IMR-90 (cell line): ENCODE results near the gene GJE1. TPM values are rescaled to one million over a fixed set of nuclear protein-coding genes. Genes with fewer than 3 reads are reported as not detected.

Experiments used
- ATAC-seq: fragments of 200-7000 bp; cut with Tn5 transposase; 2 replicates; pipeline ENCODE4 v1.9.1; 2020; ENCODE audit warnings: low read depth, mild to moderate bottlenecking, moderate library complexity
- BruUV-seq: library from RNA; stranded (reverse); fragments of 400-500 nt; replicated peaks from 2 replicates; lab custom pipeline; 2021; lab: Mats Ljungman, UMichigan
- CTCF ChIA-PET: fragments of 300-600 bp; formaldehyde crosslinking; extraction: SDS; loops from one replicate; lab custom pipeline; 2021; ENCODE audit warnings: antibody characterized with exemption; lab: Yijun Ruan, JAX
- POLR2A ChIA-PET: fragments of 300-600 bp; sonication (Branson Sonifier 250); formaldehyde crosslinking; loops from one replicate; lab custom pipeline; 2022; ENCODE audit warnings: antibody characterized with exemption; ENCODE audit not compliant: unreplicated experiment; lab: Charles Lee
- DNase-seq: peaks from one replicate; pipeline ENCODE4 v3.0.0; 2013
- H2AFZ ChIP-seq: replicated peaks from 2 replicates; pipeline ENCODE3; 2013; ENCODE audit warnings: low read length, mild to moderate bottlenecking; ENCODE audit not compliant: poor library complexity
- H2AK5ac ChIP-seq: 2 replicates; pipeline ENCODE4 v1.6.1; 2013; ENCODE audit warnings: low read depth, low read length, inconsistent platforms
- H2AK9ac ChIP-seq: replicated peaks from 2 replicates; pipeline ENCODE3; 2013; ENCODE audit warnings: mild to moderate bottlenecking, low read depth, low read length, moderate library complexity; ENCODE audit not compliant: poor library complexity
- H2BK120ac ChIP-seq: 2 replicates; pipeline ENCODE4 v1.6.1; 2013; ENCODE audit warnings: low read depth, low read length, inconsistent platforms
- H2BK15ac ChIP-seq: 3 replicates; pipeline ENCODE4 v1.6.1; 2013; ENCODE audit warnings: low read depth, low read length, inconsistent platforms
- H2BK20ac ChIP-seq: 2 replicates; pipeline ENCODE4 v1.6.1; 2013; ENCODE audit warnings: low read depth, mild to moderate bottlenecking, inconsistent platforms, low read length, moderate library complexity
- H2BK5ac ChIP-seq: 2 replicates; pipeline ENCODE4 v1.6.1; 2013; ENCODE audit warnings: mild to moderate bottlenecking, low read depth, low read length, inconsistent platforms; ENCODE audit not compliant: poor library complexity, severe bottlenecking
- H3K14ac ChIP-seq: replicated peaks from 2 replicates; pipeline ENCODE4 v1.6.1; 2013; ENCODE audit warnings: low read depth, low read length, inconsistent platforms
- H3K18ac ChIP-seq: 2 replicates; pipeline ENCODE4 v1.6.1; 2013; ENCODE audit warnings: low read depth, low read length, control low read depth
- H3K23ac ChIP-seq: 2 replicates; pipeline ENCODE4 v1.6.1; 2013; ENCODE audit warnings: low read depth, low read length, inconsistent platforms
- H3K27ac ChIP-seq: 2 replicates; pipeline ENCODE4 v1.5.1; 2013; ENCODE audit warnings: mild to moderate bottlenecking, control low read depth, low read length; ENCODE audit not compliant: insufficient read depth
- H3K27me3 ChIP-seq: 2 replicates; pipeline ENCODE4 v1.6.1; 2013; ENCODE audit warnings: low read length; ENCODE audit not compliant: control insufficient read depth, insufficient read depth
- H3K36me3 ChIP-seq: 2 replicates; pipeline ENCODE4 v1.6.1; 2013; ENCODE audit warnings: low read length, mixed read lengths; ENCODE audit not compliant: control insufficient read depth, insufficient read depth
- H3K4ac ChIP-seq: 2 replicates; pipeline ENCODE4 v1.6.1; 2013; ENCODE audit warnings: low read depth, low read length, inconsistent platforms
- H3K4me1 ChIP-seq: 2 replicates; pipeline ENCODE4 v1.6.1; 2013; ENCODE audit warnings: low read length, mixed read lengths; ENCODE audit not compliant: control insufficient read depth, insufficient read depth
- H3K4me2 ChIP-seq: 2 replicates; pipeline ENCODE4 v1.6.1; 2013; ENCODE audit warnings: low read depth, mild to moderate bottlenecking, control low read depth, low read length, moderate library complexity
- H3K4me3 ChIP-seq: 2 replicates; pipeline ENCODE4 v1.5.1; 2013; ENCODE audit warnings: low read depth, mild to moderate bottlenecking, control low read depth, low read length, moderate library complexity; ENCODE audit not compliant: insufficient read depth
- H3K56ac ChIP-seq: 2 replicates; pipeline ENCODE4 v1.6.1; 2013; ENCODE audit warnings: low read length, inconsistent platforms; ENCODE audit not compliant: insufficient read depth; ENCODE audit errors: extremely low read depth
- H3K79me1 ChIP-seq, 2 experiments: 2 replicates each; pipeline ENCODE4 v1.6.1; 2013; ENCODE audit warnings: low read length in 2 of 2, inconsistent platforms in 1 of 2, low read depth in 1 of 2
- H3K9ac ChIP-seq: 2 replicates; pipeline ENCODE4 v1.6.1; 2013; ENCODE audit warnings: low read depth, low read length, control low read depth
- H3K9me1 ChIP-seq: 2 replicates; pipeline ENCODE4 v1.6.1; 2013; ENCODE audit warnings: low read length, inconsistent platforms; ENCODE audit not compliant: insufficient read depth
- H3K9me3 ChIP-seq: 2 replicates; pipeline ENCODE4 v1.6.1; 2013; ENCODE audit warnings: low read length; ENCODE audit not compliant: control insufficient read depth, insufficient read depth
- H4K20me1 ChIP-seq: 2 replicates; pipeline ENCODE4 v1.6.1; 2013; ENCODE audit warnings: low read length, inconsistent platforms; ENCODE audit not compliant: insufficient read depth
- H4K5ac ChIP-seq: 2 replicates; pipeline ENCODE4 v1.6.1; 2013; ENCODE audit warnings: mild to moderate bottlenecking, low read depth, low read length, control low read depth
- H4K8ac ChIP-seq, 2 experiments: 2 replicates each; pipeline ENCODE4 v1.6.1; 2013; ENCODE audit warnings: low read depth in 2 of 2, low read length in 2 of 2, control low read depth in 1 of 2, inconsistent platforms in 1 of 2
- H4K91ac ChIP-seq: 2 replicates; pipeline ENCODE4 v1.6.1; 2013; ENCODE audit warnings: low read depth, low read length, inconsistent platforms; ENCODE audit not compliant: insufficient read depth
- CEBPB ChIP-seq: IDR thresholded peaks from 2 replicates; pipeline ENCODE4 v1.6.1; 2012; ENCODE audit warnings: low read depth, low read length, improper control_type of control experiment
- CTCF ChIP-seq: conservative IDR thresholded peaks from 2 replicates; pipeline ENCODE4 v1.5.1; 2012; ENCODE audit warnings: mild to moderate bottlenecking, low read depth, low read length, improper control_type of control experiment
- POLR2A ChIP-seq: IDR thresholded peaks from 2 replicates; pipeline ENCODE4 v1.6.1; 2012; ENCODE audit warnings: mild to moderate bottlenecking, low read depth, low read length
- RAD21 ChIP-seq: IDR thresholded peaks from 2 replicates; pipeline ENCODE4 v1.6.1; 2012; ENCODE audit warnings: low read length, improper control_type of control experiment
- SMC3 ChIP-seq: fragments of 150-350 bp; IDR thresholded peaks from 2 replicates; pipeline ENCODE4 v1.6.1; 2016; ENCODE audit warnings: low read depth, mild to moderate bottlenecking, antibody characterized with exemption, low read length, moderate library complexity
- WGBS, 2 experiments: methylation state at CpG; one replicate each; pipeline versions ENCODE4 v1.1.5 to v1.1.7; 2013; ENCODE audit warnings: missing lambda C conversion rate in 2 of 2; ENCODE audit not compliant: insufficient read length in 1 of 2; ENCODE audit errors: extremely low coverage in 2 of 2; 5-methylcytosine and 5-hydroxymethylcytosine counted together
- dilution Hi-C: fragments of 300-500 bp; cut with HindIII; formaldehyde crosslinking; loops from one replicate; pipeline ENCODE4 v1.14.3; 2018; ENCODE audit warnings: low sequenced_read_pairs; ENCODE audit not compliant: unreplicated experiment
- in situ Hi-C: fragments of 300-500 bp; cut with MboI; formaldehyde crosslinking; loops from 3 replicates; pipeline ENCODE4 v1.14.3; 2019; ENCODE audit warnings: low sequenced_read_pairs, inconsistent platforms, mixed read lengths
- intact Hi-C: fragments of 100-400 bp; cut with micrococcal nuclease; formaldehyde crosslinking; loops from 2 replicates; pipeline ENCODE4 v1.10.0; 2022
- polyA plus RNA-seq, 3 experiments: library from polyadenylated mRNA; depleted of rRNA; stranded (reverse); fragments of >200 nt; gene quantifications; 2 replicates each; pipeline ENCODE4 v1.2.3, GENCODE V29; 2012; ENCODE audit warnings: low replicate concordance in 1 of 3
- total RNA-seq: library from RNA; depleted of rRNA; stranded (reverse); fragments of >200 nt; gene quantifications from 2 replicates; pipeline ENCODE4 v1.2.3, GENCODE V29; 2012

The GJE1 gene
- total and polyA plus RNA-seq, 2 of the 4 experiments (the other 2 are of a cell fraction): not detected

DNA sequence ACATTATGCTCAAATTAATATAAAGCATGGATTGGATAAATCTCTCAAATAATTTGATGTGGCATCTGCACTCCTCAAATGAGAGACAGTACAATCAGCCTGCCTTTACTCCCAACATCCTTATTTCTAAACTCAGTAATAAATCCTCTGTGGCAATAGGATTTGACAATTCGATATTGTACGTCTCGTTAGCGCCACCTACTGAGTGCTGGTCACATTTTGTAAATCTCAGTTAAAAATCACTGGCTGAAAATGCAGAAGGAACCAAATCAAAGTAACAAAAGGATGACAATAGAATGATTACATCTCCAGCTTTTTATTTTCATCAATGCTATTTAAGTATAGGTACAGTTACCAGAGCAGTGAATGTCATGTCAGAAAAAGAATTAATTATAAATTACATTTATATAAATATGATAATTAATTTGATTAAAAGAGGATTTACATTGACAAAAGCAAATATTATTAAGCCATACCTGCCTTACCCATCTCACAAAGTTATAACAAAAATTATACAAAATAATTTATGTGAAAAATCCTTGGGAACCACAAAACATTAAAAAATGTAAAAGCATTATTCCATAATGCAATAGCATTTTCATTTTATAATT, 20.2 kb upstream of the GJE1 start:
- no peak overlapping the region for H3K23ac ChIP-seq
- H3K4ac ChIP-seq: no peak overlapping the region
- H3K36me3 ChIP-seq: no peaks in the 10 kb centered on the region
- WGBS, 2 experiments: no CpG with 5 or more reads among the region's 4 CpGs
- peak; percentile 68 for ATAC-seq
- no peak overlapping the region for H3K9ac ChIP-seq
- H3K79me1 ChIP-seq: no peaks in the 10 kb centered on the region
- ChIA-PET POLR2A (no interaction called here), CTCF (interaction anchor here (1.1 to 1.5 kb wide), 4 partner anchors 9 to 235 kb away, joined by 3 to 9 read pairs (median 5); no protein-coding TSS in a partner anchor)
- no peak overlapping the region for H3K27ac ChIP-seq
- no peak overlapping the region for H4K91ac ChIP-seq
- H2BK120ac ChIP-seq: no peak overlapping the region
- H3K4me2 ChIP-seq: no peak overlapping the region
- no peaks in the 10 kb centered on the region for H3K4me1 ChIP-seq
- H3K27me3 ChIP-seq: no peaks in the 10 kb centered on the region
- H2BK15ac ChIP-seq: no peak overlapping the region
- no peak overlapping the region for H3K56ac ChIP-seq
- H4K5ac ChIP-seq: no peak overlapping the region
- H3K4me3 ChIP-seq: no peak overlapping the region
- in situ Hi-C loops (loop anchor here (10.0 kb wide), 1 partner anchor 438 kb away; no protein-coding TSS in a partner anchor), dilution Hi-C loops (no loop called here), intact Hi-C loops (loop anchor here (1.0 kb wide), 2 partner anchors 123 to 435 kb away; no protein-coding TSS in a partner anchor)
- no peaks in the 10 kb centered on the region for H3K9me3 ChIP-seq
- H4K20me1 ChIP-seq: no peaks in the 10 kb centered on the region
- no peak overlapping the region for H4K8ac ChIP-seq
- no peak overlapping the region for H2AK9ac ChIP-seq
- peak; percentile 82 for TF ChIP-seq RAD21
- peak; percentile 87 for TF ChIP-seq CTCF
- no peak for TF ChIP-seq POLR2A
- TF ChIP-seq SMC3: peak; percentile 73
- TF ChIP-seq CEBPB: peak; percentile 62; the same call in 1 of the 2 replicates
- H2BK5ac ChIP-seq: no peak overlapping the region
- no peak overlapping the region for H2AFZ ChIP-seq
- H3K18ac ChIP-seq: no peak overlapping the region
- no peak overlapping the region for H3K14ac ChIP-seq
- no peaks in the 10 kb centered on the region for H3K9me1 ChIP-seq
- BruUV-seq: no TSS peak
- no peak overlapping the region for H2BK20ac ChIP-seq
- H2AK5ac ChIP-seq: no peak overlapping the region
- DNase-seq: peak; percentile 77
